ENCODE results near the gene ACOXL. TPM values are rescaled to one million over a fixed set of nuclear protein-coding genes. Genes with fewer than 3 reads are reported as not detected.

ACOXL gene
- total and polyA plus RNA-seq, 2 of the 8 experiments (the other 6 are each of a cell fraction or from before 2014, with no cell fraction given): 11.4 to 20.6 TPM

DNA sequence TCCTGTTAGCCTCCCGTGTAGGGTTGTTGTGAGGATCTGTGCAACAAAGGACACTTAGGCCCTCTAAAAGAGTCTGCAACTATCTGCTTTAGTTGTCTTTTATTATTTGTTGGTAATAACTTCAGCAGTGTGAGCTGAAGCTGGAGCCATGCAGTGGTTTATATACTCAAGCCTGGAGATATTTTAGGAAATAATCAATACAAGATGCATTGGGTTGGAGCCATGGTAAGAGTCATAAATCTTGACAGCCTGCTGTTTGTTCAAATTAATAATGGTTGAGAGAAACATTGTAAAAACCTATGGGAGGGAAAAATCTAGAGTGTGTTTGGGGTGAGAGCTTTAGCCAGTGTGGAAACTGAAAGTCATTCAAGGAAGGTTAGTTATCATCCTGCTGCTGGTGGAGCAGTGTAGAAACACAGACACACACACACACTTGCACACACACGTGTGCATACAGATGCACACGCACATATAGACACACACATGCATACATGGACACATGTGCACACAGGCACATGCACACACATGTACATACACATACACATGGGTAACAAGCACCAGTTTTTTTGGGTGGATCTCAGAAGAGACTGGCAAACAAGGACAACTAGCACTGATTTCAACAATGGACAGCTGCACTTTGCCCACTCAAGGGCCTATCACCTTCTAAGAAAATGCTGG lies 51.0 kb downstream of the ACOXL start (continued):
- TF ChIP-seq BCL11A (IDR thresholded peaks at IDR 0.05; ENCODE audit: low read depth in 2 of 2, low read length in 2 of 2) (no peak), KDM4A (IDR thresholded peaks at IDR 0.05; ENCODE audit: low read depth, low read length, severe bottlenecking) (no peak), BACH1 (IDR thresholded peaks at IDR 0.05; ENCODE audit: low read length) (no peak), ASH2L (IDR thresholded peaks at IDR 0.05; ENCODE audit: low read length) (no peak), CHD2 (IDR thresholded peaks at IDR 0.05; ENCODE audit: low read length) (no peak), EP300 (IDR thresholded peaks at IDR 0.05; ENCODE audit: borderline replicate concordance in 1 of 2, low read depth in 2 of 2, low read length in 2 of 2) (no peak), TEAD4 (IDR thresholded peaks at IDR 0.05; ENCODE audit: low read depth, low read length) (no peak)
- TF ChIP-seq, protein P1, sequence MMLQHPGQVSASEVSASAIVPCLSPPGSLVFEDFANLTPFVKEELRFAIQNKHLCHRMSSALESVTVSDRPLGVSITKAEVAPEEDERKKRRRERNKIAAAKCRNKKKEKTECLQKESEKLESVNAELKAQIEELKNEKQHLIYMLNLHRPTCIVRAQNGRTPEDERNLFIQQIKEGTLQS (IDR thresholded peaks at IDR 0.05; ENCODE audit: insufficient read depth, low read depth, low read length): no peak
